NCI-H526 (cell line): Measurements from ENCODE around the gene LILRA2.
A peak's percentile ranks its signal among the peaks of the same experiment; 100 is the strongest.
"Not testable (repeated sequence)": the region's sequence is repeated elsewhere in the genome, so short reads cannot be mapped to it uniquely, and the experiment has no call there.

Experiments used
- DNase-seq, 2 experiments: peaks; one replicate each; lab custom pipeline; 2025; lab: John Stamatoyannopoulos, UW

The LILRA2 gene

DNA sequence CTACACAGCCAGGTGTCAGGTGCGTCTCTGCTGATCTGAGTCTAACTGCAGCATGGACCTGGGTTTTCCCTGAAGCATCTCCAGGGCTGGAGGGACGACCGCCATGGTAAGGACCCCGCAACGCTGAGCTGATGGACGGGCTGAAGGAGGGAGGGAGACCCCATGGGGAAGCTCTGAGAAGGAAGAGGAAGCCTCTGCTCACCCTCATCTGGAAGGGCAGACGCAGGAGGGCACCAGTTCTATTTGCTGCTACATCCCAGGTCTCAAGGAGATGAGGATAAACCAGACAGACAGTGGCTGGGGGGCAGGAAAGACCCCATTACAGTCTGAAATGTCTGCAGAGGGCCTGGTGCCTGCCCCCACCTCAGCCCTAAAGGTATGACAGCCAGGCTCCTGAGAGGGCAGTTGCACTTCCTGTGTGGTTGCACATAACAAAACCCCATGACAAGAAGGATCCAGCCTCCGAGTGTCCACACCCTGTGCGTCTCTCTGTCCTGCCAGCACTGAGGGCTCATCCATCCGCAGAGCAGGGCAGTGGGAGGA, at the start of gene LILRA2:
Gene LILRA2 (plus strand): TSS at position 461 of the 543 bp plus-strand sequence. CDS start 89 bp downstream, outside the sequence.
- no peak for DNase-seq

DNA sequence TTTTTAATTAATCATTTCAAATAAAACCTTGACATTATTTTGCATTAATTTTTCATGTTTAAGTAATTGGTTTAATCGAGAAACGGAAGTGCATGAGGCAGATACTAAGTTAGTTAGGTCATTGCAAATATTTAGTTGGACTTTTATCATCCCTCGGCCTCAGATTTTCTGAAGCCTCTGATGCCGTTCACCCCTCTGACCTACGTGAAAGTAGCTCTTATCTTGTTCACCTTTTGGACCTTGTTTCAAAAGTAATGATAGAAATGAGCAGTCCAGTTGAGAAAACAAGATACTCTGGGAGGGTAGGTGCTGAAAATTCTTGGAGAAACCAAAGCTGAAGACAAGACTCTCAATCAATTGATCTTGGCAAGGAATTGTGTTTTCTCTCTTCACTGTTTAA, 48.0 kb upstream of the LILRA2 start:
- DNase-seq: no peak

DNA sequence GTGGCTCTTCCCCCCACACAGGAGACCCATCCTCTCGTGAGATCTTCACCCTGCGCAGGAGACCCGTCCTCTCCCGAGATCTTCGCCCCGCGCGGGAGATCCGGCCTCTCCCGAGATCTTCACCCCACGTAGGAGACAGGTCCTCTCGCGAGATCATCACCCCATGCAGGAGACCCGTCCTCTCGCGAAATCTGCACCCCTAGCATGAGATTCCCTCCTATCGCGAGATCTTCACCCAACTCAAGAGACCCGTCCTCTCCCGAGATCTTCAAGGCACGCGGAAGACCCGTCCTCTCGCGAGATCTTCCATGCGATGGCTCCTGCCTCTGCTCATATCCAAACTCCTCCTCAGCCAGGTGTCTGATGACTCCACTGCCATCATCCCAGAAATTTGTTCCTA, 46.6 kb upstream of the LILRA2 start:
- no peak for DNase-seq

DNA sequence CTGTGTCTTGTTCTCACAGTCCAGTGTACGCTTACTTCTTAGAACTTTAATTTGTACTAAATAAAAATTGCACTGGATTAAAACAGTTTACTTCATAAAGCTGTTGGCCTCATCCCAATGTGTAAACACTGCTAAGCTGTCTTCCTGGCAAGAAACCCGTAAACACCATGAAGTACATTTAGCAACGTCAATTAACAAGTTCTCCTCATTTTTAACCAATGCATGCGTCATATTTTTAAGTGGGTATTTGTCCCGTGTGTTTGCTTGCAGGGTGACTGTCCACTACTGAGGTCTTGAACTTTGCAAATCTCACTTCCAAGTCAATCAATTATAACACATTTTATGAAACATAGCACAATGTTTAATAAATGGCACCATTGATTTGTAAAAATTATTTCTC, 42.7 kb upstream of the LILRA2 start:
- DNase-seq: no peak

DNA sequence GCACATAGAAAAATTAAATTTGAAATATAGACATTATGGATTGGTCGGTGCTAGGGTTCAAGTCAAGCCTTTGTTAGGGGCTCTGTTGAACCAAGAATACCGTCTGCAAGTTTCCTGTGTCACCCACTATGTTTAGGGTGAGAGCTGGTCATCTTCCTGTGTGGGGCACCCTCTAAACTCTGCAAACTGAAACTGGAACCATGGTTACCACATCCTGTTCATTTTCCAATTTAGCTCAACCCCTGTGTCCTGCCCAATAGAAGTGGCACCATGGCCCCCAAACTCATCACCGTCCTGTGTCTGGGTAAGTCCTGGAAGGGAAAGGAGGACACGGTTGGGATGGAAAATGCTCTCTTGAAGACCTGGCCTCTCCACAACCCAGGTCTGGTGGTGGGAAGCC, 41.1 kb upstream of the LILRA2 start:
- DNase-seq: no peak

DNA sequence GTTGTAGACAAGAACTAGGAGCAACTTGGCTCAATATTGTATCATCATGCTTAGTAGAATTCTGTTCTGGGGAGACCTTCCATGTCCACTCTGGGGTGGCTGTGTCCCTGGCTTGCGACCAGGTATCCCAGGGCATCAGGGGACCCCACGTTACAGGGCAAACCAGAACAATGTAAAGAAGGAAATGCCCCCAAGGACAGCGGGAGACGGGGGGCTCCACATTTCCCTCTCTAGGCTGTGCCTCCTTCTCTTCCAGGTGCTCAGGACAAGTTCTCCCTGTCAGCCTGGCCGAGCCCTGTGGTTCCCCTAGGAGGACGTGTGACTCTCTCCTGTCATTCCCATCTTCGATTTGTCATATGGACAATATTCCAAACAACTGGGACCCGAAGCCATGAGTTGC, 40.1 kb upstream of the LILRA2 start:
- DNase-seq: no peak

DNA sequence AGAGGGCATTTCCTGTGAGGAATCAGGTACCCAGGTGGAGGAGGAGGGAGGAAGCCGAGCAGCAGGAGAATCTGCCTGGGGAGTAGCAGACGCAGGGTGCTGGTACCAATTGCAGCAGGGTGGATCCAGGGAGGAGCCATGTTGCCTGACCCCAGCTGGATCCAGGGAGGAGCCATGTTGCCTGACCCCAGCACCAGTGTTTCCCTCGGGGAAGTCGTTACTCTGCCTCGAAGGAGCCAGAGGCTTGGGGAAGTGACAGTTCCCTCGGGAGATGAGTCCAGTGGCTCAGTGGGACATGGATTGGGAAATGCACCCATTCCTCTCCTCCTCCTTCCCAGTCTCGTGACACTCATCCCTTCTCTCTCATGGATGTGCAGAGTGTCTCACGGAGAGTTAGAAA, 39.4 kb upstream of the LILRA2 start:
- no peak for DNase-seq

DNA sequence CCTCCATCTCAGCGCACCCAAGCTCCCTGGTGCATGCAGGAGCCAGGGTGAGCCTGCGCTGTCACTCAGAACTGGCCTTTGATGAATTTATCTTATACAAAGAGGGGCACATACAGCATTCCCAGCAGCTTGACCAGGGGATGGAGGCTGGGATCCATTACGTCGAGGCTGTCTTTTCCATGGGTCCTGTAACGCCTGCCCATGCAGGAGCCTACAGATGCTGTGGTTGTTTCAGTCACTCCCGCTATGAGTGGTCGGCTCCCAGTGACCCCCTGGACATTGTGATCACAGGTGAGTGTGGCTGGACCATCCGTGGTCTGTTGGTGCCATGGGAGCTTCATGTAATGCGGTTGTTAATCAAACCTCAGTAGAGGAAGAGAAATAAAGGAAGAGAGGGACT, 38.0 kb upstream of the LILRA2 start:
- DNase-seq: no peak

DNA sequence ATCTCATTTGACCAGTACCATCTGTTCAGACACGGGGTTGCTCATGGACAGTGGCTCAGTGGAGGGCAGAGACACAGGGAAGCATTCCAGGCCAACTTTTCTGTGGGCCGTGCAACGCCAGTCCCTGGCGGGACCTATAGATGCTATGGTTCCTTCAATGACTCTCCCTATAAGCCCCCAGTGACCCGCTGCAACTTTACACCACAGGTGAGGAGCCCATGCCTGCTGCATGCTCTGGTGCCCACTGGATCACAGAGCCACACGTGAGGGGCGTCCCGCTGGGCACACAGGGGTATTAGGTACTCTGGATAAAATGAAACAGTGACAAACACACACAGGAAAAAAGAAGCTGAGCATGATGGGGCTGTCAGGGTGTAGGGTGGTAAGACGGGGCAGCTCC, 36.6 kb upstream of the LILRA2 start:
- no peak for DNase-seq

DNA sequence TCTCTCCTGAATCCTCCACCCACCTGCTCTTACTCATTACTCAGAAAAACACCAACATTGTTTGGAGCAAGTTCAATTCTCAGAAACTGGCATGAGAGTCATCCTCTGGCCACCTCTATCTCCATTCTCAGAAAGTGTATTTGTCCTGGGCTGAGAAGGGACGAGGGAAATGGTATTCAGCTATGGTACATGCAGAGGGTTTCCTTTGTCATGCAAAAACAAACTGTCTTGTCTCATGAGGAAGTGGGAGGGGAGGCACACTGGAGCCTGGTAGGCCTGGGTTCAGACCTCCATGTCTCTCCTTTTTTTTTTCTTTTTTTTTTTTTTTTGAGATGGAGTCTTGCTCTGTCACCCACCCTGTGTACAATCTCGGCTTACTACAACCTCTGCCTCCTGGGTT, 31.9 kb upstream of the LILRA2 start:
- DNase-seq: no peak

DNA sequence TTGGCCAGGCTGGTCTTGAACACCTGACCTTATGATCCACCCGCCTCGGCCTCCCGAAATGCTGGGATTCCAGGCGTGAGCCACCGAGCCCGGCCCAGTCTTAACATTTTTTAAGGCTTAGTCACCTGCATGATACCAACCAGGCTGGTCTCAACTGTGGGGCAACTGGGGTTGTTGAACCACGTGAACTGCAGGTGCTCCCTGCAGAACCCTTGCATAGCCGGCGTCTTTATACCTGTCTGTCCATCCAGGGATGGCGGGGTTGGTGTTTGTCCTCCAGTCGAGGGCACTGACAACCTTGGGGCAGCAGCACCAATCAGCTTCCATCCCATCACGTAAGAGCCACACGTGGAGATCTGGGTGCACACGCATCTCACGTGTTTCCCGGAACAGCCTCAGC, 24.8 kb upstream of the LILRA2 start:
- DNase-seq: no peak

DNA sequence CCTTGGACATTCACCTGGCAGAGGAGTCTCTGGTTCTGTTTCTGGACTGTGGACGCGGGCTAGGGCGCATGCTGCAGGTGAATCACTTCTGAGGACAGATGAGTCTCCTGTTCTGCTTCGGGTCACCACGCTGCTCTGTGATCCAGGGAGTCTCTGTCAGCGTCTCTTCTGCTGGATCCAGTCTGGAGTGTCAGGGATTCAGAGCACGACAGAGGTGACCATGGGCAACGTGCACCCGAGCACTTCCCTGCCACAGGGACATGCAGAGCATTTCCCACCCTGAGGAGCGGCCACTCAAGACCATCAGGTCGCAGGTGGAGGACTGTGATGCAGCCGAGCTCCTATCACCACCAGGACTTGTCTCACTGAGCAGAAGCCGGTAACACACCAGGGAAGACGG, 24.4 kb upstream of the LILRA2 start:
- DNase-seq: no peak

DNA sequence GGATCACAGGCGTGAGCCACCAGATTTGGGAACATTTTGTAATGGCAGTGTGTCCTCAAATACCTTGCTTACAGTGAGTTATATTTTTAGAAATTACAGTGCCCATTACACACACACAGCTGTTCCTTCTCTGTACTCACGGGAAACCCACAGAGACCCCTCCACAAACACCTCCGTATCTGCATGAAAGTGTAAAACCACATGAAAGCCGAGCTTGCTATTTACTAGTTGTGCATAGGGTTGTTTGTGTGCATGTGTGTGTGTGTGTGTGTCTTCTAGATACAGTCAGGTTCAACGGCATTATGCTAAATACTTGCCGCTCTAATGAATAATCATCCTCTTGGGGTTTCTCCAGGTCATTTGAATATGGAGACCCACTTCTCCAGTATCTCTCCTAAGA, 22.3 kb upstream of the LILRA2 start:
- peak; percentile 95 to 96 for DNase-seq

DNA sequence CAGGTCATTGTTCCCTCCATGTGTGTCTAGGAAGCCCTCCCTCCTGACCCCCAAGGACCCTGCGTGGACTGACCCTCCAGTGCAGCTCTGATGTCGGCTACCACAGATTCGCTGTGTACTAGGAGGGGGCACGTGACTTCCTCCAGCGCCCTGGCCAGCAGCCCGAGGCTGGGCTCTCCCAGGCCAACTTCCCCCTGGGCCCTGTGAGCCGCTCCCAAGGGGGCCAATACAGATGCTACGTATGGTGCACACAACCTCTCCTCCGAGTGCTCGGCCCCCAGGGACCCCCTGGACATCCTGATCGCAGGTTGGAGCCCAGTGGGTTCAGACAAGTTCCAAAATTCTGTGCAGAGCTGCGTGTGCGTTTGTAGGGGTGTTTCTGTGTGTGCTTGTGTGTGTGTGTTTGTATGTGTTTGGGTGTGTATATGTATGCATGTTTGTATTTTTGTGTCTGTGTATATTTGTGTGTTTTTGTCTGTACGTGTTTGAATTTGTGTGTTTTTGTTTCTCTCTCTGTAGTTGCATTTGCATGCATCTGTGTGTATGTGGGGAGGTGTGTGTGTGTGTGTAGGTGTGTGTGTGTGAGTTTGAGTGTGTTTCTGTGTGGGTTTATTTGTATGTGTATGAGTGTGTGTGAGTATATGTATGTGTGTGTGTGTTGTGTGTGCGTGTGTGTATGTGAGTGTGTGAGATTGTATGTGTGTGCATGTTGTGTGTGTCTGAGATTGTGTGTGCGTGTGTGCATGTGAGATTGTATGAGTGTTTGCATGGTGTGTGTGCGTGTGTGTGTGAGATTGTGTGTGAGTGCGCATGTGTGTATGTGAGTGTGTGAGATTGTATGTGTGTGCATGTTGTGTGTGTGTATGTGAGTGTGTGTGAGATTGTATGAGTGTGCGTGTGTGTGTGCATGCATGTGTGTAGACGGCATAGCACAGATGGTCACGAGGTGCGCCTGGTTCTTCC, 21.4 kb upstream of the LILRA2 start:
- peak; percentile 89 to 91 for DNase-seq

DNA sequence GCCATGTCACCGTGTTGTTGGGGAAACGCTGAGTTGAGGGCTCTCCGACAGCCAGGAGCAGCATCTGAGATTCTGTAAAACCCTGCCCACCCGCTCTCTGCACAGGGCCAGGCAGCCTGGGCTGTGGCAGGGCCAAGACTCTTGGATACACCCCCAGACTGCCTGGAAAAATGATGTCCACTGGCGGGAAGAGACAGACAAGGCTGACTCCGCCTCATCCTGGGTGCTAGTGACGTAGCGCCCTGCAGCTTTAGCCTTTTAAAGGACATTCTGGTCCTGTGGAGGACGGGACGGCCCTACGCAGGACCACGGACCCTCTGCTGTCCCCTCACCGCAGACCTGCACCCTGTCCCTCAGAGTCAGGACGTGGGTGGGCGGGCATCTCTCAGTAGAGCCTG, 20.7 kb upstream of the LILRA2 start:
- DNase-seq: no peak

DNA sequence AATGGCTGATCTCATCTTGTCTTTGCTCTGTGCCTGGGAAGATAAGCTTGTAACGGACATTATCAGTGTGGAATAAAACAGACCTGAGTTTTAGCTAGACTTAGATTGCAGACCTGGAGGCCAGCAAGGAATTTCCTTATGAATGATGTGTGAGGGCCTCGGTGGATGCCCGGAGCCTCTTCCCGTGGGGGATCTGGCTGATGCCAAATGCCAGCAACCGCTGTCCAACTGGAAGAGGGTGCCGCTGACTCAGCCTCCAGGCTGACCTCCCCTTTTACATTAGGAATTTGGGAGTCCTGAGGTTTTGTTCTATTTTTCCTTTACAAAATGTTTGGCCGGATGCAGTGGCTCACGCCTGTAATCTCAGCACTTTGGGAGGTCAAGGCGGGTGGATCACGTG, 19.6 kb upstream of the LILRA2 start:
- DNase-seq: no peak

DNA sequence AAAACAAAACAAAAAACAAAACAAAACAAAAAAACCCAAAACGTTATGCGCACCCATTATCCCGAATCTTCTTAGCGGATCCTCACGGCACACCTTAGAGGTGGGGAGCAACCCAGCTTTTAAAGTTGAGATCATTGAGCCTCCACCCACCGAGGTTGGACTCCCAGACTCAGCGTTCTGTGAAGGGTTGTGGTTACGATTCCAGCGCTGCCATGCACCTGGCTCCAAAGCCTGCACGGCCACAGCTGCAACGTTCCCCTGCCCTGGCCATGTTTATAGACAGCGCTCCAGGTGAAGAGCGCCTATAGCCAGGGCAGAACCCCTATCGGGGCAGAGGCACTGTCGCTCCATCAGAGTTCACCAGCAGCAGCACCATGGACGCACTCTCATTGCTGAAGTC, 18.7 kb upstream of the LILRA2 start:
- no peak for DNase-seq

DNA sequence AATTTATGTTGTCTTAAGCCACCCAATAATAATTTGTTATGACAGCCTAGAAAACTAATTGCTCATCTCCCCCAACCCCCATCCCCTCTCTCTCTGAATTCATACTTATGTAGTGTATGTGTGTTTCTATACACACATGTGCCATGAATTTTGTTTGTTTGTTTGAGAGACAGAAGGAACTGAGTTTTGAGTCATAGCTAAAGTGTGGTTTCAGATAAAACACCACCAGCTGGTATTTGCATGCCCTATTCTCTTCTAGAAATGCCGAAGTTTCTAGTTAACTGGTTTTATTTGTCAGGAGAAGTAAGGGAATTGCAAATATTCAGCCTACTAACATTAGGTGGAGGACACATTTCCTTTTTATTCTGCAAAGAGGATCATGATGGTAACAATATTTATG, 17.4 kb upstream of the LILRA2 start:
- no peak for DNase-seq

DNA sequence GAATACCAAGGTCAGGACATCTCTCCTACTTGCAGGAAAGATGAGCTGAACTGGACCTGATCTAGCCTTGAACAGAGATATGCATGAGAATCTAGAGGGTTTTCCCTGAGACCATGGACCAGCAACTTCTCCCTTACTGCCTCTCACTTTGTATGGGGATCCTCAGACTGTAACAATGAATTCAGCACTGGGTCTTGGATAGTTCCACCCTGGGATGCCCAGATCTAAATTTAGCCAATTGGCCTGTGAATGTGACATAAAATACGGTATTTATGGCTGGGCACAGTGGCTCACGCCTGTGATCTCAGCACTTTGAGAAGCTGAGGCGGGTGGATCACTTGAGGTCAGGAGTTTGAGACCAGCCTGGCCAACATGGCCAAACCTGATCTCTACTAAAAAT, 15.3 kb upstream of the LILRA2 start:
- DNase-seq: no peak

DNA sequence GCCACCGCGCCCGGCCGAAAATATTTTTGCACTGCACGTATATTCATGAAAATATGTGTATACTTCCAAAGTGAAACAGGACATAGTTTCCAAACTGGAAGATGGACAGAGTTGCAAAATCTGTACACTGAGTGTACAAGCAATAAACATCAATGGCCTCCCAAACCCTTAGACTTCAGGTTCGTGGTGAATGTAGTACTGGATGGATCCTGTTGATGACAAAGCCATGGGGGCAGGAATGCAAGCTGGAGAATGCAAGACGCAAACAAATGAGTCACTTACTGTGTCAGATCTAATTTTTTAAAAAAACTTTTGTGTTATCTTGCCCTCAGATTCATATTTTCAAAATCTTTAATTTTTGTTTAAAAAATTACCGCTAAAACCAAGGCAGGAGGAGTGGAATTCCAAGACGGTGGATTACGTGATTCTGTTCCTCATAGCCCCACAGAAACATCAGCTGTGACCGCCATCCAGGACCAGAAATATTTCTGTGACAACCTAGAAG, 12.7 kb upstream of the LILRA2 start:
- no peak for DNase-seq

DNA sequence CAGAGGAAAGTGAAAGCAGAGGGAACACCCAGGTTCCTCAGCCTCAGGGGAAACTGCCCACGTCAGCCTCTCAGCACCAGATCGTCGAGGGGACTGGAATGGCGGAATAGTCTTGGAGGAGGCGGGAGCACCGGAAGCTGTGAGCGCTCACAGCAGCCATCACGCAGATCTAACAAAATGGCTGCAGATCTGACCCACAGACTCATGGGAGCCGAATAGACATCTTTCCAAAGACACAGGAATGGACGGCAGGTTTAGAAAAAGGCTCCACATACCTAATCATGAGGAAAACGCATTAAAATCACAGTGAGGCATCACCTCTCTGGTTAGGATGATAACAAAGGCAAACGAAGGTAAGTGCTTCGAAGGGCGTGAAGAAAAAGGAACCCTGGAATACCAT, 11.8 kb upstream of the LILRA2 start:
- DNase-seq: no peak

DNA sequence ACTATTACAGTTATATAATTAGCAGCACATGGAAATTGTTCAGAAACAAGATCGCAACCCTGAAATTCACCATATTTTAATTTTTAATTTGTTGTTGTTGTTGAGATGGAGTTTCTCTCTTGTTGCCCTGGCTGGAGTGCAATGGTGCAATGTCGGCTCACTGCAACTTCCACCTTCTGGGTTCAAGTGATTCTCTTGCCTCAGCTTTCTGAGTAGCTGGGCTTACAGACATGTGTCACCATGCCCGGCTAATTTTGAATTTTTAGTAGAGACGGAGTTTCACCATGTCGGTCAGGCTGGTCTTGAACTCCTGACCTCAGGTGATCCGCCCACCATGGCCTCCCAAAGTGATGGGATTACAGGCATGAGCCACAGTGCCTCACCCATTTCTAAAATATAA, 10.4 kb upstream of the LILRA2 start:
- not testable (repeated sequence) for DNase-seq

DNA sequence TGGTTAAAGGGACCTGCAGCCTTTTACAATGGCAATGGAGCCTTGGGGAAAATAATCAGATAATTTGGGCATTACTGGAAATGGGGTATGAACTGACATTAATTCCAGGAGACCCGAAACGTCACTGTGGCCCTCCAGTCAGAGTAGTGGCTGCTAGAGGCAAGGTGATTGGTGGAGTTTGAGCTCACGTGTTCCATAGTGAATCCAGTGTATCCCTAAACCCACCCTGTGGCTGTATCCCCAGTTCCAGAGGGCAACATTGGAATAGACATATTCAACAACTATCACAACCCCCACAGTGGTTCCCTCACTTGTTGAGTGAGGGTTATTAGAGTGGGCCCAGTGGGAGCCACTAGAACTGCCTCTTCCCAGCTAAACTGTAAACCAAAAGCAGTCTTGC, 3.3 kb upstream of the LILRA2 start:
- DNase-seq: no peak
